CD1c-positive myeloid dendritic cell (primary cell): ENCODE results near the gene KIAA1549.

Experiments used
- DNase-seq: peaks from one replicate; pipeline ENCODE4 v3.0.0-alpha.2; 2016; ENCODE audit errors: extremely low spot score

Gene KIAA1549

GRCh38 chr7:138975343-138976104 is 5.7 kb downstream of the KIAA1549 start:
- no peak for DNase-seq

- DNase-seq, result no peak
These were observed 6.4 kb downstream of the KIAA1549 start for GRCh38 chr7:138974675-138975292.

GRCh38 chr7:138974103-138974502 is 7.1 kb downstream of the KIAA1549 start:
- DNase-seq, result no peak

GRCh38 chr7:138970952-138971351 is 10.2 kb downstream of the KIAA1549 start:
- no peak for DNase-seq

- no peak for DNase-seq
These were observed 10.7 kb downstream of the KIAA1549 start for GRCh38 chr7:138970446-138970845.

- no peak for DNase-seq
These were observed 14.0 kb downstream of the KIAA1549 start for GRCh38 chr7:138967159-138967558.

- DNase-seq, result no peak
These were observed 16.4 kb downstream of the KIAA1549 start for GRCh38 chr7:138964624-138965436.

- DNase-seq, result no peak
These were observed 17.5 kb downstream of the KIAA1549 start for GRCh38 chr7:138963675-138964074.

- DNase-seq, result peak; percentile 4
These were observed 18.5 kb downstream of the KIAA1549 start for GRCh38 chr7:138962561-138963270.

GRCh38 chr7:138961159-138961558 is 20.0 kb downstream of the KIAA1549 start:
- no peak for DNase-seq

- DNase-seq, result no peak
These were observed 22.7 kb downstream of the KIAA1549 start for GRCh38 chr7:138958391-138958956.

- DNase-seq, result no peak
These were observed 23.3 kb downstream of the KIAA1549 start for GRCh38 chr7:138957753-138958390.

GRCh38 chr7:138957217-138957616 is 24.0 kb downstream of the KIAA1549 start:
- no peak for DNase-seq

- no peak for DNase-seq
These were observed 26.4 kb downstream of the KIAA1549 start for GRCh38 chr7:138954545-138955475.

GRCh38 chr7:138952791-138953190 is 28.4 kb downstream of the KIAA1549 start:
- DNase-seq, result no peak

GRCh38 chr7:138951953-138952352 is 29.2 kb downstream of the KIAA1549 start:
- DNase-seq, result no peak

GRCh38 chr7:138949421-138950088 is 31.6 kb downstream of the KIAA1549 start:
- no peak for DNase-seq

- no peak for DNase-seq
These were observed 32.8 kb downstream of the KIAA1549 start for GRCh38 chr7:138948403-138948802.

- DNase-seq, result no peak
These were observed 35.4 kb downstream of the KIAA1549 start for GRCh38 chr7:138945821-138946220.
